CD14-positive monocyte (primary cell): Measurements from ENCODE around the gene RBPJL. TPM values are rescaled to one million over a fixed set of nuclear protein-coding genes. Genes with fewer than 3 reads are reported as not detected.

Experiments used
- DNase-seq, 3 donors: peaks; one replicate each; pipeline ENCODE4 v3.0.0-alpha.2; 2011 to 2022
- H2AFZ ChIP-seq: 2 replicates; pipeline ENCODE4 v1.6.0; 2012; ENCODE audit warnings: mild to moderate bottlenecking, low read depth, low read length, inconsistent platforms; ENCODE audit not compliant: insufficient read depth, poor library complexity, severe bottlenecking
- H3K27ac ChIP-seq, 2 donors: 1 replicate in 1 of 2; 2 replicates in 1 of 2; pipeline ENCODE4 v1.5.1; 2012 to 2013; ENCODE audit warnings: low read length in 2 of 2, control low read depth in 1 of 2, inconsistent platforms in 1 of 2, low read depth in 1 of 2, mild to moderate bottlenecking in 1 of 2
- H3K27me3 ChIP-seq, 2 donors: one replicate each; pipeline versions ENCODE4 v1.6.0 to v1.6.1; 2011 to 2013; ENCODE audit warnings: low read length in 2 of 2; ENCODE audit not compliant: control insufficient read depth in 2 of 2, insufficient read depth in 2 of 2
- H3K36me3 ChIP-seq, 2 donors: replicated peaks in 1 of 2; 1 replicate in 1 of 2; 2 replicates in 1 of 2; pipeline versions ENCODE4 v1.5.1 to v1.6.1; 2012 to 2013; ENCODE audit warnings: low read length in 2 of 2, control low read depth in 1 of 2, inconsistent platforms in 1 of 2, mild to moderate bottlenecking in 1 of 2; ENCODE audit not compliant: insufficient read depth in 2 of 2, control insufficient read depth in 1 of 2
- H3K4me1 ChIP-seq, 2 donors: 1 replicate in 1 of 2; 2 replicates in 1 of 2; pipeline versions ENCODE4 v1.5.1 to v1.6.1; 2012 to 2013; ENCODE audit warnings: low read length in 2 of 2, control low read depth in 1 of 2, inconsistent platforms in 1 of 2, mild to moderate bottlenecking in 1 of 2, moderate library complexity in 1 of 2; ENCODE audit not compliant: insufficient read depth in 2 of 2, control insufficient read depth in 1 of 2
- H3K4me2 ChIP-seq: replicated peaks from 2 replicates; pipeline ENCODE3; 2012; ENCODE audit warnings: low read length, moderate library complexity, mild to moderate bottlenecking; ENCODE audit not compliant: poor library complexity, severe bottlenecking; ENCODE audit errors: extremely low read depth
- H3K4me3 ChIP-seq, 3 experiments: fragments of 200-600 bp in 1 of 3; sonication (generic) in 1 of 3; replicated peaks in 1 of 3; 1 replicate in 2 of 3; 2 replicates in 1 of 3; pipeline ENCODE4 v1.5.1; 2011 to 2013; ENCODE audit warnings: low read length in 3 of 3, mild to moderate bottlenecking in 3 of 3, control low read depth in 2 of 3, low read depth in 2 of 3, inconsistent platforms in 1 of 3, moderate library complexity in 1 of 3
- H3K79me2 ChIP-seq: 2 replicates; pipeline ENCODE4 v1.6.0; 2012; ENCODE audit warnings: mild to moderate bottlenecking, control low read depth, inconsistent platforms, low read length, moderate library complexity; ENCODE audit not compliant: insufficient read depth
- H3K9ac ChIP-seq: 2 replicates; pipeline ENCODE4 v1.6.0; 2017; ENCODE audit warnings: low read length, mild to moderate bottlenecking; ENCODE audit not compliant: insufficient read depth, poor library complexity, severe bottlenecking
- H3K9me3 ChIP-seq, 2 donors: replicated peaks in 1 of 2; 1 replicate in 1 of 2; 2 replicates in 1 of 2; pipeline versions ENCODE4 v1.5.1 to v1.6.1; 2012 to 2013; ENCODE audit warnings: low read length in 2 of 2, control low read depth in 1 of 2; ENCODE audit not compliant: control insufficient read depth in 1 of 2, insufficient read depth in 1 of 2
- H4K20me1 ChIP-seq: 2 replicates; pipeline ENCODE4 v1.6.0; 2012; ENCODE audit warnings: mild to moderate bottlenecking, low read length, control low read depth, moderate library complexity; ENCODE audit not compliant: insufficient read depth
- H3K27ac Mint-ChIP-seq, 7 donors: one replicate each; pipeline ENCODE4 v1.8.0; 2020; ENCODE audit warnings: mild to moderate bottlenecking in 7 of 7, mixed read lengths in 7 of 7, moderate library complexity in 6 of 7, inconsistent platforms in 2 of 7
- H3K27me3 Mint-ChIP-seq, 3 donors: one replicate each; pipeline ENCODE4 v1.8.0; 2021 to 2022; ENCODE audit warnings: low read depth in 3 of 3, mild to moderate bottlenecking in 3 of 3, mixed read lengths in 3 of 3, moderate library complexity in 3 of 3, inconsistent platforms in 1 of 3
- H3K36me3 Mint-ChIP-seq, 2 donors: one replicate each; pipeline ENCODE4 v1.8.0; 2020; ENCODE audit warnings: mixed read lengths in 2 of 2, inconsistent platforms in 1 of 2, mild to moderate bottlenecking in 1 of 2
- H3K4me1 Mint-ChIP-seq: one replicate; pipeline ENCODE4 v1.8.0; 2020; ENCODE audit warnings: mild to moderate bottlenecking, mixed read lengths
- H3K4me3 Mint-ChIP-seq, 2 donors: one replicate each; pipeline ENCODE4 v1.8.0; 2020; ENCODE audit warnings: mild to moderate bottlenecking in 2 of 2, mixed read lengths in 2 of 2, moderate library complexity in 1 of 2
- H3K9me3 Mint-ChIP-seq, 7 donors: one replicate each; pipeline ENCODE4 v1.8.0; 2020 to 2022; ENCODE audit warnings: mixed read lengths in 7 of 7, mild to moderate bottlenecking in 6 of 7, moderate library complexity in 6 of 7, inconsistent platforms in 2 of 7
- CTCF ChIP-seq: fragments of 200-600 bp; IDR thresholded peaks from one replicate; pipeline ENCODE4 v1.8.0; 2022; ENCODE audit warnings: antibody characterized with exemption, mild to moderate bottlenecking
- WGBS: methylation state at CpG from one replicate; pipeline ENCODE4 v1.1.5; 2013; ENCODE audit warnings: missing lambda C conversion rate; ENCODE audit not compliant: insufficient coverage; 5-methylcytosine and 5-hydroxymethylcytosine counted together
- intact Hi-C, 2 donors: fragments of 100-400 bp; cut with micrococcal nuclease; formaldehyde crosslinking; loops; one replicate each; pipeline versions ENCODE4 v1.15.0 to v1.15.1; 2023
- polyA plus RNA-seq, 3 donors: library from polyadenylated mRNA; depleted of rRNA in 1 of 3; unstranded in 2 of 3; stranded (reverse) in 1 of 3; fragments of 300-500 nt in 2 of 3; fragments of >200 nt in 1 of 3; fragmentation: Illumina TruSeq in 2 of 3; gene quantifications; 1 replicate in 2 of 3; 2 replicates in 1 of 3; pipeline ENCODE4 v1.2.3, GENCODE V29; 2012 to 2021

The RBPJL gene
- polyA plus RNA-seq, 3 donors: not detected

GRCh38 chr20:45307076-45307640, 518 bp downstream of the RBPJL start:
- no peak overlapping the region for H2AFZ ChIP-seq
- 49% methylated on average over 7 of the region's 16 CpGs for WGBS
- H3K4me2 ChIP-seq: no peak overlapping the region
- H3K9me3 ChIP-seq: no peaks in the 10 kb centered on the region
- no peaks in the 10 kb centered on the region for H3K36me3 ChIP-seq
- H3K79me2 ChIP-seq: no peaks in the 10 kb centered on the region
- no peak for DNase-seq
- Mint-ChIP-seq H3K4me1 (peaks cover 8% of the 10 kb centered on the region), H3K9me3 (peaks cover 0 to 13% (median 1%) of the 10 kb centered on the region in 7 donors), H3K27ac (no peak overlapping the region), H3K27me3 (peaks cover 31 to 74% (median 53%) of the 10 kb centered on the region in 3 donors), H3K4me3 (peak overlapping the region in 1 of 2 donors; percentile 60), H3K36me3 (no peaks in the 10 kb centered on the region)
- intact Hi-C loops: no loop called here
- H3K4me1 ChIP-seq: peaks cover 3 to 7% of the 10 kb centered on the region in 2 donors
- no peak overlapping the region for H3K4me3 ChIP-seq
- no peaks in the 10 kb centered on the region for H4K20me1 ChIP-seq
- no peak overlapping the region for H3K9ac ChIP-seq
- H3K27ac ChIP-seq: no peak overlapping the region
- H3K27me3 ChIP-seq: peaks cover 0 to 42% of the 10 kb centered on the region in 2 donors
- no peak for TF ChIP-seq CTCF

- no peak for TF ChIP-seq CTCF
- Mint-ChIP-seq H3K27me3 (peaks cover 35 to 75% (median 58%) of the 10 kb centered on the region in 3 donors), H3K36me3 (no peaks in the 10 kb centered on the region), H3K4me1 (peaks cover 8% of the 10 kb centered on the region), H3K4me3 (peak within 1 kb of the TSS in 1 of 2 donors; percentile 61), H3K27ac (peak within 1 kb of the TSS in 1 of 7 donors; percentile 66), H3K9me3 (peaks cover 0 to 13% (median 1%) of the 10 kb centered on the region in 7 donors)
- no peak for DNase-seq
- 65% methylated on average over 16 of the region's 20 CpGs for WGBS
- H3K79me2 ChIP-seq: no peaks in the 10 kb centered on the region
- H3K36me3 ChIP-seq: no peaks in the 10 kb centered on the region
- no peak within 1 kb of the TSS for H3K9ac ChIP-seq
- peaks cover 3 to 7% of the 10 kb centered on the region in 2 donors for H3K4me1 ChIP-seq
- no peak within 1 kb of the TSS for H3K4me3 ChIP-seq
- no peaks in the 10 kb centered on the region for H4K20me1 ChIP-seq
- no peak within 1 kb of the TSS for H2AFZ ChIP-seq
- no peaks in the 10 kb centered on the region for H3K9me3 ChIP-seq
- H3K27ac ChIP-seq: no peak within 1 kb of the TSS
- H3K27me3 ChIP-seq: peaks cover 0 to 42% of the 10 kb centered on the region in 2 donors
- intact Hi-C loops: no loop called here
- no peak within 1 kb of the TSS for H3K4me2 ChIP-seq
Observed at GRCh38 chr20:45308117-45308778, 1.6 kb downstream of the RBPJL start, which contains the start of gene MATN4. Gene MATN4, minus strand, starts transcription at chr20:45308299. Its CDS starts 2,717 bp downstream, at chr20:45305582.
